HG03135 (cell line): ENCODE data around the gene PRR9.

Experiments
- ATAC-seq: cut with Tn5 transposase; IDR thresholded peaks from one replicate; pipeline ENCODE4 v1.9.1; 2021; ENCODE audit warnings: mild to moderate bottlenecking, moderate library complexity; ENCODE audit not compliant: unreplicated experiment

The PRR9 gene

DNA sequence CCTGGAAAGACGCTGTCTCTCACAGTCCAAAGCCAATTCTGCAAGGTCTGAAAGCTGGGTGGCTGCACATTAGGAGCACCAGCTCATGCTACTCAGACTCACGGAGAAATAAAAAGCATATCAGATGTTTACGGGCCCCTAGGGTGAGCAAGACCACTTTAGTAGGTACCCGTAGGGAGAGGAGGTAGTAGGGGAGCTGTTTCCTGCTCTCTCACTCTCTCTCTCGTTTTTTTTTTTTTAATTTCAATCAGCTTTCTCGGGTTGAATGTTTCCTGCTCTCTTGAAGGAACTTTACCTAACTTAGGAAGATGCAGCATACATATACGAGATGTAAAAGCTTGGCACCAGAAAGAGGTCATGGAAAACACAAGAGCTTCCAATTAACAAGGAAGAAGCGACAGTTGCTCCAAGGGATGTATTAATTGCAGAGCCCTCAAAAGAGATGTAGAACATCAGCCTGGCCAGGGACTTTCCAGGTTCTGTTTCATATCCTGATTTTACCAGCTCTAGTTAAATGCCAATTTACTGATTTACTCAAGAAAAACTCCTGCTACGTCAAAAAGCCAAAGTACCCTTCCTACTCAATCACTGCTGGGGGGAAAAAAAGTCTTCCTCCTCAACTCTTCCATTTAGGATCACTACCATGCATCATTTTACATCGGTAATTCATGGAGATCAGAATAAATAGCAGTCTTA is 45.2 kb downstream of the PRR9 start:
- ATAC-seq: no peak

DNA sequence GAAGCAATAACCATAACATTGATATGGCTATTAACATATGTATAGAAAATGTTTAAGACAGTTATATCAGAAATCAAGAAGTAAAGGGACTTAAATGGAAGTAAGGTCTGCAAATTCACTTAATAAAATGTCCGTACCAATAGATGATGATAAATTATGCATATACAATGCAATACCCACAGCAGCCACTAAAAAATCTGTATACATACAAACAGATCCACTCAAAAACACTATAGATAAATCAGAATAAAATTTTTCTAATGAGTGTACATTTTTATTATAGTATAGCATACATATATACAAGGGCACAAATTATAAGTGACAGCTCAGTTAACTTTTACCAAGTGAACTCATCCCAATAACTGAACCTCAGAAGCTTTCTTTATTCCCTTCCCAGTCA is 48.1 kb downstream of the PRR9 start:
- no peak for ATAC-seq
